Motor neuron (in vitro differentiated cells): Measurements from ENCODE around the gene PMEPA1. TPM values are rescaled to one million over a fixed set of nuclear protein-coding genes. Genes with fewer than 3 reads are reported as not detected.

ENCODE experiments used
- ATAC-seq, 8 experiments: fragments of 200-7000 bp; cut with Tn5 transposase; replicated peaks in 6 of 8; 2 replicates each; pipeline ENCODE4 v1.8.0; 2021; ENCODE audit warnings: mild to moderate bottlenecking in 8 of 8, moderate library complexity in 8 of 8
- H3K27ac ChIP-seq, 2 donors: fragments of 250-450 bp; sonication (Bioruptor Pico); 2 replicates each; pipeline ENCODE4 v1.9.0; 2021; ENCODE audit warnings: antibody characterized with exemption in 2 of 2, mild to moderate bottlenecking in 2 of 2, moderate library complexity in 1 of 2
- H3K4me1 ChIP-seq, 2 donors: fragments of 250-450 bp; sonication (Bioruptor Pico); replicated peaks in 1 of 2; 2 replicates each; pipeline ENCODE4 v1.6.1; 2021; ENCODE audit warnings: antibody characterized with exemption in 2 of 2, mild to moderate bottlenecking in 2 of 2, moderate library complexity in 1 of 2
- H3K4me3 ChIP-seq, 5 donors: fragments of 250-450 bp; sonication (Bioruptor Pico); 2 replicates each; pipeline ENCODE4 v1.9.0; 2021; ENCODE audit warnings: antibody characterized with exemption in 5 of 5, mild to moderate bottlenecking in 5 of 5, moderate library complexity in 4 of 5
- WGBS, 10 experiments: fragments of 450-650 bp; shearing (Covaris generic); methylation state at CpG; one replicate each; pipeline ENCODE4 v1.0.0; 2022; 5-methylcytosine and 5-hydroxymethylcytosine counted together
- in situ Hi-C, 9 experiments: fragments of 400-800 bp; cut with MboI; loops; one replicate each; pipeline ENCODE4 v1.15.0; 2021; ENCODE audit warnings: low sequenced_read_pairs in 9 of 9, low pct_unique_long_range_greater_than_20kb in 2 of 9; ENCODE audit not compliant: unreplicated experiment in 9 of 9
- total RNA-seq, 8 experiments: library from RNA; unstranded; fragments of 300-600 nt; gene quantifications; 2 replicates each; pipeline versions ENCODE4 v1.2.3 to v1.2.4, GENCODE V29; 2022

The PMEPA1 gene
- total RNA-seq, 8 experiments from 2014 or later, result 0.61 to 26.2 (median 2.8) TPM

GRCh38 chr20:57684808-57685140 is 25.0 kb downstream of the PMEPA1 start:
- 0 to 100% (median 42%) methylated on average over 1 to 4 of the region's 5 CpGs; no CpG with 5 or more reads in 4 of the 10 experiments for WGBS, 10 experiments
- H3K4me3 ChIP-seq, result peak overlapping the region; percentile 7 to 13 (median 10)
- no peak for ATAC-seq

GRCh38 chr20:57683881-57684807 is 25.7 kb downstream of the PMEPA1 start:
- H3K4me3 ChIP-seq, result peak overlapping the region in 1 of 5 donors; percentile 13
- H3K4me1 ChIP-seq, result peaks cover 40 to 67% of the 10 kb centered on the region in 2 donors
- in situ Hi-C loops, result no loop called here
- ATAC-seq, result peak in 5 of 8 experiments; percentile 23 to 61 (median 54)
- WGBS, 10 experiments, result 0 to 100% (median 21%) methylated on average over 1 to 9 of the region's 26 CpGs; no CpG with 5 or more reads in 3 of the 10 experiments
- H3K27ac ChIP-seq, result peak overlapping the region in 1 of 2 donors; percentile 66

More at GRCh38 chr20:57684808-57685140, 25.0 kb downstream of the PMEPA1 start:
- peak overlapping the region in 1 of 2 donors; percentile 66 for H3K27ac ChIP-seq
- in situ Hi-C loops, result no loop called here
- H3K4me1 ChIP-seq, result peaks cover 40 to 70% of the 10 kb centered on the region in 2 donors

GRCh38 chr20:57683287-57683686 is 26.5 kb downstream of the PMEPA1 start:
- peaks cover 40 to 70% of the 10 kb centered on the region in 2 donors for H3K4me1 ChIP-seq
- 0 to 67% (median 31%) methylated on average over 1 to 7 of the region's 7 CpGs; no CpG with 5 or more reads in 3 of the 10 experiments for WGBS, 10 experiments
- peak in 4 of 8 experiments; percentile 7 to 44 (median 34) for ATAC-seq
- H3K4me3 ChIP-seq, result no peak overlapping the region
- no peak overlapping the region for H3K27ac ChIP-seq
- in situ Hi-C loops, result no loop called here

GRCh38 chr20:57682184-57683101 is 27.4 kb downstream of the PMEPA1 start:
- in situ Hi-C loops, result no loop called here

DNA sequence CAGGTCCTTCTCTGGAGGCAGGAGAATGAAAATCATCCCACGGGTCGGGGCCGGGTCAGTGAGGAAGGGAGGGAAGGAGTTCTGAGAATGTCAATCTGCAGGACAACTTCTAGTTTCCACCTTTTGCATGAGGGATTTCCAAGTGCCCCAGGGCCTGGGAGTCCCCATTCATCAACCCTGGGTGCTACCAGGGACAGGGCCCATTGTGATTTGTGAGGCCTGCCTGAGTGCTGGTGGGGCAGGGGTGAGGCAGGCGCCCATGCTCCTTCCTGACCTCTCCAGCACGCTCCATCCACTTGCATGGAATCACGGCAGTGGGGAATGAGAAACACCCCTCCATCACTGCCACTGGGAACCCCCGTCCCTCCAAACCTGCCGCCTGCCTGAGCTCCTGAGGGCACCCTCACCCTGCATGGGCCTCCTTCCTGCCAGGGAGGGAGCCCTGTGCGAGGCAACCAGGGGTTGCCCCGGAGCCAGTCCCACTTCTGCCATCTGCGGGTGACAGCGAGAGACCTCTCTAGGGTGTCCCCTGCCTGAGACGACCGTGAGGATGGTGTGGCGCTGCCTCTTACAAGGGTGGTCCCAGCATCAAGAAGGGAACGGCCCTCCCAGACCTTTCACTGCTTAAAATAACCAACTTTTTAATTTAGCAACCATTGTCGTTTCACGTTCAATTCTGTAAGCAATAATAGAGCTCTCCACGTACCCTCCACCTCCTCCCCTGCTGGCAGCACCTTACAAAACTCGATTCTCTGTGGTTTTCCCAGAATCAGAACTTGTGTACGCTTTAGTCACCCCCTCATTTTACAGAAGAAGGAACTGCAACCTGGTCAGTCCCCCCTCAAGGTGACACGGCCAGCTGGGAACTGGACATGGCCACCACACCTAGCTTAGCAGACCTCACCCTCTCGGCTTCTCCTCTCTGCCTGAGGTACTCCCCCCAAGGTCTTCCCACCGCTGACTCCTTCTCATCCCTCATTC is 28.6 kb downstream of the PMEPA1 start:
- Histone ChIP-seq H3K27ac (peak overlapping the region in 1 of 2 donors; percentile 13), H3K4me1 (peaks cover 40 to 74% of the 10 kb centered on the region in 2 donors), H3K4me3 (no peak overlapping the region)
- ATAC-seq, result peak in 5 of 8 experiments; percentile 32 to 49 (median 36)
- in situ Hi-C loops, result no loop called here
- 40 to 91% (median 78%) methylated on average over 1 to 11 of the region's 24 CpGs; no CpG with 5 or more reads in 2 of the 10 experiments for WGBS, 10 experiments

More at GRCh38 chr20:57682184-57683101, 27.4 kb downstream of the PMEPA1 start:
- no peak overlapping the region for H3K4me3 ChIP-seq
- H3K27ac ChIP-seq, result peak overlapping the region in 1 of 2 donors; percentile 8
- peaks cover 40 to 72% of the 10 kb centered on the region in 2 donors for H3K4me1 ChIP-seq
- WGBS, 10 experiments, result 40 to 90% (median 84%) methylated on average over 2 to 12 of the region's 28 CpGs; no CpG with 5 or more reads in 3 of the 10 experiments
- ATAC-seq, result no peak

DNA sequence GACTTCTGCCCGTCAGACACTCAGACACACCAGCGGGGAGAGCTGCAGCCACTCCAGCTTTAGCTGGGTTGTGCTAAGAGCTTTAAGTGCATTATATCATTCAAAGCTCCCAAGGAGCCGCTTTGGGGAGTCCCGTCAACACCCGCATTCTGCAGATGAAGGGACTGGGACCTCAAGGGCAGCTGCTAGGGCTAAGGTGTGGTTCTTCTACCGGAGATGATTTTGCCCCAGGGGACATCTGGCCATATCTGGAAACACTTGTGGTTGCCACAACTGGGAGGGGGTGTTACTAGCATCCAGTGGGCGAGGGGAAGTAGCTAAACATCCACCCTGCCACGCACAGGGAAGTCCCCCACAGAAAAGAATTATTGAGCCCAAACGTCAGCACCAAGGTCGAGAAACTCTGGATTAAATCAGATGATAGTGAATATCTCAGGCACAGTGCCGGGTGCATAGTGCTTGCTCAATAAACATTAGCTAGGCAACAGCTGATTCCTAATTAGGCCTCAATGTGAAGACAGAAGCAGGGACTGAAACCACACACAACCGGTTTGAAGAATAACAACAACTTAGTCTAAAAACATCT is 29.6 kb downstream of the PMEPA1 start:
- in situ Hi-C loops, result no loop called here
- H3K4me3 ChIP-seq, result no peak overlapping the region
- H3K27ac ChIP-seq, result no peak overlapping the region
- ATAC-seq, result peak in 3 of 8 experiments; percentile 62 to 88 (median 66)
- peaks cover 30 to 66% of the 10 kb centered on the region in 2 donors for H3K4me1 ChIP-seq
- WGBS, 10 experiments, result 0 to 100% (median 58%) methylated on average over 1 to 8 of the region's 12 CpGs; no CpG with 5 or more reads in 1 of the 10 experiments

GRCh38 chr20:57679113-57679512 is 30.7 kb downstream of the PMEPA1 start:
- in situ Hi-C loops, result no loop called here
- Histone ChIP-seq H3K4me1 (peaks cover 19 to 55% of the 10 kb centered on the region in 2 donors), H3K4me3 (no peak overlapping the region), H3K27ac (no peak overlapping the region)
- no peak for ATAC-seq
- 60 to 100% (median 80%) methylated on average over 1 to 4 of the region's 6 CpGs; no CpG with 5 or more reads in 3 of the 10 experiments for WGBS, 10 experiments

GRCh38 chr20:57678340-57678739 is 31.5 kb downstream of the PMEPA1 start:
- Histone ChIP-seq H3K4me3 (no peak overlapping the region), H3K27ac (no peak overlapping the region), H3K4me1 (peaks cover 11 to 47% of the 10 kb centered on the region in 2 donors)
- in situ Hi-C loops, result no loop called here
- WGBS, 10 experiments, result 20 to 64% (median 60%) methylated on average over 1 to 6 of the region's 12 CpGs; no CpG with 5 or more reads in 1 of the 10 experiments
- no peak for ATAC-seq

DNA sequence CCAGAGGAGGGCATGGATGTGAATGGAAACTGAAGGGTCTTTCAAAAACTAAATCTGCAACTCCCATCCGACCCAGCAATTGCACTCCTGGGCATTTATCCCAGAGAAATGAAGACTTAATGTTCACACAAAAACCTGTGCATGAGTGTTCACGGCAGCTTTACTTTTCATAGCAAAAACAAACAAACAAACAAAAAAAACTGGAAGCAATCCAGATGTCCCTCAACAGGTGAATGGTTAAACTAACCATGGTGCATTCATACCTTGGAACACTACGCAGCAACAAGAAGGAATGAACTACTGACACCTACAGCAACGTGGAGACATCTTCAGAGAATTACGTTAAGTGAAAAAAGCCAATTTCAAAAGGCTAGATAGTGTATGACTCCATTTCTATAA is 32.2 kb downstream of the PMEPA1 start:
- in situ Hi-C loops, result no loop called here
- peaks cover 4 to 46% of the 10 kb centered on the region in 2 donors for H3K4me1 ChIP-seq

DNA sequence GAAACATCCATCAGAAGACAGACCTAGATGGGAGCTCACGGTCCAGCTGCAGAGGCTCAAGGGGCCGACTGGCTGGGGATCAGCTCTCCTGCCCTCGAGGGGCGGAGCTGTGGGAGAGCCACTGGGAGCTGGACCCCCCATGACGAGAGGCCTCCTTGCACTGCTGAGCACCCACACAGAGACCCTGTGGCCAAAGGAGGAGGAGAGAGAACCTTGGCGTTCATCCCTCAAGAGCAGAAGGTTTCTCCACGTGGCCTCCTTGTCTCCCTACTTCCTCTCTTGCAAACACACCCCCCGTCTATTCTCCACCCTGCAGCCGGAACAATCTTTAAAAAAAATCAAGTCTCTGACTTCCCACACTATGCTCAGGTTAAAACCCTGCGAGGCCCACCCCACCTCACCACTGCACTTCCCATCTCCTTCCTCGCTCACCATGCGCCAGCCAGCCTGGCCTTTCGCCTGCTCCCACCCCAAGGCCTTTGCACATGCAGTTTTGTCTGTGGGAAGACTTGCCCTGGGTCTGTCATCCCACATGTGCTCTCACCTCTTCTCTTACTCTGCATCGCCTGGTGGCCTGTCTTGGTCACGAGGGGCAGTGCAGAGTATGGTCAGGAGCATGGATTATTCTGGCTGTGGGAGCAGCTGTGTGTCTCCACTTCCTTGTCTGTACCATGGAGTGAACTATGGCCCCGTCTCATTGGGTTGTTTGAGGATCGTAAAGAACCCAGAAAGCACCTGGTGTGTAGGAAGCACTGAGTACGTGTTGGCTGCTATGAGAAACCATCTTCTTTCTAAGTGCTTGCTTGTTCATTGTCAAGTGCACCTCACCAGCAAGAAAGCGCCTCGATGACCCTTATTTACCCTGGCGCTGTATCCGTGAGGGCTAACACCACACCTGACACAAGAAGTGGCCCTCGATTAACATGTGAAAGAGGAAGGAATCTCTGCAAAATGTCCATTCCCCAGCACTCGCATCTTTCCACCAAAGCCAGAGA is 32.9 kb downstream of the PMEPA1 start:
- no peak overlapping the region for H3K4me3 ChIP-seq
- H3K27ac ChIP-seq, result no peak overlapping the region
- ATAC-seq, result no peak
- 47 to 95% (median 82%) methylated on average over 3 to 10 of the region's 24 CpGs; no CpG with 5 or more reads in 1 of the 10 experiments for WGBS, 10 experiments
- in situ Hi-C loops, result no loop called here
- peaks cover 7 to 48% of the 10 kb centered on the region in 2 donors for H3K4me1 ChIP-seq

More for the DNA sequence above, 32.2 kb downstream of the PMEPA1 start:
- ATAC-seq, result no peak
- Histone ChIP-seq H3K4me3 (no peak overlapping the region), H3K27ac (no peak overlapping the region)
- 57 to 100% (median 74%) methylated on average over 1 to 5 of the region's 5 CpGs; no CpG with 5 or more reads in 1 of the 10 experiments for WGBS, 10 experiments
